Measurements from ENCODE around the gene SPACDR.

SPACDR gene

GRCh38 chr7:100434297-100435144 lies 29.5 kb downstream of the SPACDR start:
- DNase-seq (ENCODE audit: low spot score), result no peak

GRCh38 chr7:100433592-100434296 lies 30.3 kb downstream of the SPACDR start:
- no peak for DNase-seq (ENCODE audit: low spot score)

GRCh38 chr7:100433276-100433591 lies 30.8 kb downstream of the SPACDR start:
- DNase-seq (ENCODE audit: low spot score), result no peak

GRCh38 chr7:100432621-100433275 lies 31.3 kb downstream of the SPACDR start:
- no peak for DNase-seq (ENCODE audit: low spot score)

GRCh38 chr7:100432053-100432452 lies 32.0 kb downstream of the SPACDR start:
- no peak for DNase-seq (ENCODE audit: low spot score)

- no peak for DNase-seq (ENCODE audit: low spot score)
Observed at GRCh38 chr7:100431286-100431735, 32.7 kb downstream of the SPACDR start.

- peak; percentile 26 for DNase-seq (ENCODE audit: low spot score)
Observed at GRCh38 chr7:100430493-100431285, 33.4 kb downstream of the SPACDR start.

GRCh38 chr7:100429637-100430492 lies 34.2 kb downstream of the SPACDR start, which contains the start of gene MEPCE:
Gene MEPCE (plus strand): TSS chr7:100429831. CDS start chr7:100430019, 188 bp downstream.
- DNase-seq (ENCODE audit: low spot score), result peak; percentile 94

- DNase-seq (ENCODE audit: low spot score), result peak; percentile 100
Observed at GRCh38 chr7:100428967-100429636, 35.0 kb downstream of the SPACDR start.

- peak; percentile 98 for DNase-seq (ENCODE audit: low spot score)
Observed at GRCh38 chr7:100428199-100428966, 35.7 kb downstream of the SPACDR start, which contains the start of gene ZCWPW1. Gene ZCWPW1 (minus strand): TSS chr7:100428703. CDS start chr7:100420649, 8,054 bp downstream.

- no peak for DNase-seq (ENCODE audit: low spot score)
Observed at GRCh38 chr7:100427762-100428198, 36.3 kb downstream of the SPACDR start.

GRCh38 chr7:100426516-100426915 lies 37.5 kb downstream of the SPACDR start:
- DNase-seq (ENCODE audit: low spot score), result no peak

GRCh38 chr7:100425347-100425746 lies 38.7 kb downstream of the SPACDR start:
- no peak for DNase-seq (ENCODE audit: low spot score)

GRCh38 chr7:100423315-100423714 lies 40.7 kb downstream of the SPACDR start:
- DNase-seq (ENCODE audit: low spot score), result no peak

GRCh38 chr7:100419660-100420226 lies 44.3 kb downstream of the SPACDR start:
- no peak for DNase-seq (ENCODE audit: low spot score)

GRCh38 chr7:100418930-100419659 lies 45.0 kb downstream of the SPACDR start:
- DNase-seq (ENCODE audit: low spot score), result no peak

- DNase-seq (ENCODE audit: low spot score), result no peak
Observed at GRCh38 chr7:100415448-100415847, 48.6 kb downstream of the SPACDR start.

- no peak for DNase-seq (ENCODE audit: low spot score)
Observed at GRCh38 chr7:100413889-100414288, 50.2 kb downstream of the SPACDR start.
